ENCODE data around the gene BRD4. TPM values are rescaled to one million over a fixed set of nuclear protein-coding genes. Genes with fewer than 3 reads are reported as not detected.

BRD4 gene
- total and polyA plus RNA-seq, 2 of the 13 experiments (the other 11 are each of a cell fraction or from before 2014, with no cell fraction given), result 10.5 to 11.4 TPM

DNA sequence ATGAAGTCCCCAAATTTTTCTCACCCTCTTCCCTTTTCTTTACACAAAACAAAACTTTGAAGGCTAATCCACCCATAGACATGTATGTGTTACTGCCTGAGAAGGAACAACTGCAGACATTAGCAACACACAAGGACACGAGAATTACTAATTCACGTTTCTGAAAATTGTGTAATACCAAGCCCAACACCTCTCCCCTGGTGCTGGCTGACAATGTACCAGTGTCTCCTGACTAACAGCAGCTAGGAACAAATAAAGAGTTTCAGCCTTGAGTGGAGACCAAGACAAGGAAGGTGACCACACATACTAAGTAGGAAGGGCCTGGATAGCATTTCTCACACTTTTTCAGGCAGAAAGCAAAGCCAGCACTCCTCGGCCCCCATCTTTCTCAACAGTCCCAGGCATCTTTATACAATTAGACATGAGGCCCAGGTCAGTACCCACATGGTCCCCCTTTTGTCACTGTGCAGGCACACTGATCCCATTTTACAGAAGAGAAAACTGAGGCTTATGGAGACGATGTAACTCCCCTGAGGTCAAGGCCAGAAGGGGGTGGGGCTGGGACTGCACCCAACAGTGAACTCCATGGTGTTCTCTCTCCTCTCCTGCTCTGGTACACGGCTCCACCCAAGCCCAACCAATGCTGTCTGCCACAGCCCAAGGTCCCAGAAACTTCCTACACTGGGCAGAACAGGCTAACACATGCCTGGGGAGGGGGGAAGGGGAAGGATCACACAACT lies 8.7 kb downstream of the BRD4 start (continued):
- TF ChIP-seq MED13 (CRISPR knock-in tag; IDR thresholded peaks at IDR 0.05) (no peak), ZMYM4 (CRISPR knock-in tag; IDR thresholded peaks at IDR 0.05) (no peak; the same call in 1 of the 2 replicates), ZNF766 (CRISPR knock-in tag; IDR thresholded peaks at IDR 0.05; ENCODE audit: borderline replicate concordance) (no peak), AHR (CRISPR knock-in tag; IDR thresholded peaks at IDR 0.05) (no peak), KDM5A (IDR thresholded peaks at IDR 0.05; ENCODE audit: borderline replicate concordance, low read length) (no peak), ZSCAN25 (CRISPR knock-in tag; IDR thresholded peaks at IDR 0.05) (no peak), KMT2A (CRISPR knock-in tag; IDR thresholded peaks at IDR 0.05) (no peak), ZNF251 (CRISPR knock-in tag; IDR thresholded peaks at IDR 0.05) (no peak), AHDC1 (CRISPR knock-in tag; IDR thresholded peaks at IDR 0.05; ENCODE audit: borderline replicate concordance) (no peak), KMT2B (CRISPR knock-in tag; IDR thresholded peaks at IDR 0.05) (no peak), CEBPB (IDR thresholded peaks at IDR 0.05; ENCODE audit: borderline replicate concordance, low read depth, low read length) (peak; percentile 86), ZNF496 (CRISPR knock-in tag; IDR thresholded peaks at IDR 0.05; ENCODE audit: insufficient replicate concordance) (no peak), RBM22 (optimal IDR thresholded peaks at IDR 0.05; ENCODE audit: low read length) (no peak), SMARCC2 (IDR thresholded peaks at IDR 0.05) (no peak)
- TF ChIP-seq, protein P1, sequence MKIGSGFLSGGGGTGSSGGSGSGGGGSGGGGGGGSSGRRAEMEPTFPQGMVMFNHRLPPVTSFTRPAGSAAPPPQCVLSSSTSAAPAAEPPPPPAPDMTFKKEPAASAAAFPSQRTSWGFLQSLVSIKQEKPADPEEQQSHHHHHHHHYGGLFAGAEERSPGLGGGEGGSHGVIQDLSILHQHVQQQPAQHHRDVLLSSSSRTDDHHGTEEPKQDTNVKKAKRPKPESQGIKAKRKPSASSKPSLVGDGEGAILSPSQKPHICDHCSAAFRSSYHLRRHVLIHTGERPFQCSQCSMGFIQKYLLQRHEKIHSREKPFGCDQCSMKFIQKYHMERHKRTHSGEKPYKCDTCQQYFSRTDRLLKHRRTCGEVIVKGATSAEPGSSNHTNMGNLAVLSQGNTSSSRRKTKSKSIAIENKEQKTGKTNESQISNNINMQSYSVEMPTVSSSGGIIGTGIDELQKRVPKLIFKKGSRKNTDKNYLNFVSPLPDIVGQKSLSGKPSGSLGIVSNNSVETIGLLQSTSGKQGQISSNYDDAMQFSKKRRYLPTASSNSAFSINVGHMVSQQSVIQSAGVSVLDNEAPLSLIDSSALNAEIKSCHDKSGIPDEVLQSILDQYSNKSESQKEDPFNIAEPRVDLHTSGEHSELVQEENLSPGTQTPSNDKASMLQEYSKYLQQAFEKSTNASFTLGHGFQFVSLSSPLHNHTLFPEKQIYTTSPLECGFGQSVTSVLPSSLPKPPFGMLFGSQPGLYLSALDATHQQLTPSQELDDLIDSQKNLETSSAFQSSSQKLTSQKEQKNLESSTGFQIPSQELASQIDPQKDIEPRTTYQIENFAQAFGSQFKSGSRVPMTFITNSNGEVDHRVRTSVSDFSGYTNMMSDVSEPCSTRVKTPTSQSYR (CRISPR knock-in tag; IDR thresholded peaks at IDR 0.05; ENCODE audit: borderline replicate concordance), result peak; percentile 74; the same call in 1 of the 2 replicates
- TF ChIP-seq, protein P2, sequence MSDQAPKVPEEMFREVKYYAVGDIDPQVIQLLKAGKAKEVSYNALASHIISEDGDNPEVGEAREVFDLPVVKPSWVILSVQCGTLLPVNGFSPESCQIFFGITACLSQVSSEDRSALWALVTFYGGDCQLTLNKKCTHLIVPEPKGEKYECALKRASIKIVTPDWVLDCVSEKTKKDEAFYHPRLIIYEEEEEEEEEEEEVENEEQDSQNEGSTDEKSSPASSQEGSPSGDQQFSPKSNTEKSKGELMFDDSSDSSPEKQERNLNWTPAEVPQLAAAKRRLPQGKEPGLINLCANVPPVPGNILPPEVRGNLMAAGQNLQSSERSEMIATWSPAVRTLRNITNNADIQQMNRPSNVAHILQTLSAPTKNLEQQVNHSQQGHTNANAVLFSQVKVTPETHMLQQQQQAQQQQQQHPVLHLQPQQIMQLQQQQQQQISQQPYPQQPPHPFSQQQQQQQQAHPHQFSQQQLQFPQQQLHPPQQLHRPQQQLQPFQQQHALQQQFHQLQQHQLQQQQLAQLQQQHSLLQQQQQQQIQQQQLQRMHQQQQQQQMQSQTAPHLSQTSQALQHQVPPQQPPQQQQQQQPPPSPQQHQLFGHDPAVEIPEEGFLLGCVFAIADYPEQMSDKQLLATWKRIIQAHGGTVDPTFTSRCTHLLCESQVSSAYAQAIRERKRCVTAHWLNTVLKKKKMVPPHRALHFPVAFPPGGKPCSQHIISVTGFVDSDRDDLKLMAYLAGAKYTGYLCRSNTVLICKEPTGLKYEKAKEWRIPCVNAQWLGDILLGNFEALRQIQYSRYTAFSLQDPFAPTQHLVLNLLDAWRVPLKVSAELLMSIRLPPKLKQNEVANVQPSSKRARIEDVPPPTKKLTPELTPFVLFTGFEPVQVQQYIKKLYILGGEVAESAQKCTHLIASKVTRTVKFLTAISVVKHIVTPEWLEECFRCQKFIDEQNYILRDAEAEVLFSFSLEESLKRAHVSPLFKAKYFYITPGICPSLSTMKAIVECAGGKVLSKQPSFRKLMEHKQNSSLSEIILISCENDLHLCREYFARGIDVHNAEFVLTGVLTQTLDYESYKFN (CRISPR knock-in tag; conservative IDR thresholded peaks at IDR 0.05), result no peak
